Activated CD4-positive, alpha-beta T cell treated with anti-CD3 and anti-CD28 coated beads, Interleukin-2, amount 10 ng/mL, durations not matched to agents 24 days and 14 days (primary cell): Measurements from ENCODE around the gene AGBL4. TPM values are rescaled to one million over a fixed set of nuclear protein-coding genes. Genes with fewer than 3 reads are reported as not detected.

Experiments
- DNase-seq: peaks from one replicate; pipeline ENCODE4 v3.0.0; 2022
- H3K27ac Mint-ChIP-seq: one replicate; pipeline ENCODE4 v1.8.0; 2022; ENCODE audit warnings: mild to moderate bottlenecking, mixed read lengths
- H3K27me3 Mint-ChIP-seq: one replicate; pipeline ENCODE4 v1.8.0; 2022; ENCODE audit warnings: mixed read lengths
- H3K36me3 Mint-ChIP-seq: one replicate; pipeline ENCODE4 v1.8.0; 2022; ENCODE audit warnings: low read depth, mild to moderate bottlenecking, mixed read lengths
- H3K4me1 Mint-ChIP-seq: one replicate; pipeline ENCODE4 v1.8.0; 2021; ENCODE audit warnings: mixed read lengths
- H3K4me3 Mint-ChIP-seq: one replicate; pipeline ENCODE4 v1.8.0; 2022; ENCODE audit warnings: mild to moderate bottlenecking, moderate library complexity, mixed read lengths
- H3K9me3 Mint-ChIP-seq: one replicate; pipeline ENCODE4 v1.8.0; 2021; ENCODE audit warnings: mixed read lengths
- intact Hi-C: fragments of 100-400 bp; cut with micrococcal nuclease; formaldehyde crosslinking; loops from one replicate; pipeline ENCODE4 v1.15.1; 2023
- total RNA-seq: library from RNA; stranded (reverse); gene quantifications from 2 replicates; pipeline ENCODE4 v1.2.3, GENCODE V29; 2022

AGBL4 gene
- total RNA-seq, 1 donor from 2014 or later = not detected

- H3K36me3 Mint-ChIP-seq = no peaks in the 10 kb centered on the region
- H3K4me1 Mint-ChIP-seq = no peaks in the 10 kb centered on the region
- intact Hi-C loops = no loop called here
- H3K4me3 Mint-ChIP-seq = no peak overlapping the region
- DNase-seq = no peak
- no peaks in the 10 kb centered on the region for H3K27me3 Mint-ChIP-seq
- H3K9me3 Mint-ChIP-seq = no peaks in the 10 kb centered on the region
- no peak overlapping the region for H3K27ac Mint-ChIP-seq
Observed at GRCh38 chr1:48889615-48890014, 1134.1 kb downstream of the AGBL4 start.

DNA sequence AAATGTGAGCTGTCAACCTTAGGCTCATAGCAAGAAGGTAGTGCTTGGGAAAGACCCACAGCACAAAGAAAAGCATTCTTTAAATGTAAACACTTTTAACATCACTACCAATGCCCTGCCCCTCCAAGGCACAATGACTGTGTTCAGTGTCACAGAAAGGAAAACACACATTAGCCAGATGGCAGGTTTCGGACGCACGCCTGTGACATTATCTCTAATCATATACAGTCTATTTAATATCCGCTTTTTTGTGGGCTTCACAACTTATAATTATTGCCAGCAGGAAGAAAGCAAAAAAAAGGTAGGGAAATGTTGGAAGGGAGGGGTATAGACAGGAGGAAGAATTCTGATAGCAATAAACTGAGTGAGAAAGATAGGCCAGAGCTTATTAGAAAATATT is 1134.7 kb downstream of the AGBL4 start:
- Mint-ChIP-seq H3K27me3 (no peaks in the 10 kb centered on the region), H3K4me3 (no peak overlapping the region), H3K36me3 (no peaks in the 10 kb centered on the region), H3K9me3 (no peaks in the 10 kb centered on the region), H3K4me1 (no peaks in the 10 kb centered on the region), H3K27ac (no peak overlapping the region)
- intact Hi-C loops = no loop called here
- DNase-seq = no peak

- no peak overlapping the region for H3K27ac Mint-ChIP-seq
- H3K4me1 Mint-ChIP-seq = no peaks in the 10 kb centered on the region
- DNase-seq = no peak
- H3K9me3 Mint-ChIP-seq = no peaks in the 10 kb centered on the region
- intact Hi-C loops = no loop called here
- H3K36me3 Mint-ChIP-seq = no peaks in the 10 kb centered on the region
- H3K27me3 Mint-ChIP-seq = no peaks in the 10 kb centered on the region
- H3K4me3 Mint-ChIP-seq = no peak overlapping the region
Observed at GRCh38 chr1:48887796-48888195, 1136.0 kb downstream of the AGBL4 start.

- no peak overlapping the region for H3K27ac Mint-ChIP-seq
- H3K27me3 Mint-ChIP-seq = peaks cover 3% of the 10 kb centered on the region
- intact Hi-C loops = no loop called here
- peak; percentile 34 for DNase-seq
- no peak overlapping the region for H3K4me3 Mint-ChIP-seq
- H3K36me3 Mint-ChIP-seq = no peaks in the 10 kb centered on the region
- H3K9me3 Mint-ChIP-seq = no peaks in the 10 kb centered on the region
- no peaks in the 10 kb centered on the region for H3K4me1 Mint-ChIP-seq
Observed at GRCh38 chr1:48882020-48882419, 1141.7 kb downstream of the AGBL4 start.

- Mint-ChIP-seq H3K36me3 (no peaks in the 10 kb centered on the region), H3K4me3 (no peak overlapping the region), H3K27ac (no peak overlapping the region), H3K27me3 (peaks cover 8% of the 10 kb centered on the region), H3K4me1 (no peaks in the 10 kb centered on the region), H3K9me3 (no peaks in the 10 kb centered on the region)
- peak; percentile 18 for DNase-seq
- intact Hi-C loops = no loop called here
Observed at GRCh38 chr1:48878191-48878940, 1145.4 kb downstream of the AGBL4 start.

GRCh38 chr1:48876330-48876785 is 1147.4 kb downstream of the AGBL4 start:
- peak; percentile 43 for DNase-seq
- Mint-ChIP-seq H3K36me3 (no peaks in the 10 kb centered on the region), H3K9me3 (no peaks in the 10 kb centered on the region), H3K27me3 (peaks cover 6% of the 10 kb centered on the region), H3K27ac (no peak overlapping the region), H3K4me1 (no peaks in the 10 kb centered on the region), H3K4me3 (no peak overlapping the region)
- intact Hi-C loops = no loop called here

DNA sequence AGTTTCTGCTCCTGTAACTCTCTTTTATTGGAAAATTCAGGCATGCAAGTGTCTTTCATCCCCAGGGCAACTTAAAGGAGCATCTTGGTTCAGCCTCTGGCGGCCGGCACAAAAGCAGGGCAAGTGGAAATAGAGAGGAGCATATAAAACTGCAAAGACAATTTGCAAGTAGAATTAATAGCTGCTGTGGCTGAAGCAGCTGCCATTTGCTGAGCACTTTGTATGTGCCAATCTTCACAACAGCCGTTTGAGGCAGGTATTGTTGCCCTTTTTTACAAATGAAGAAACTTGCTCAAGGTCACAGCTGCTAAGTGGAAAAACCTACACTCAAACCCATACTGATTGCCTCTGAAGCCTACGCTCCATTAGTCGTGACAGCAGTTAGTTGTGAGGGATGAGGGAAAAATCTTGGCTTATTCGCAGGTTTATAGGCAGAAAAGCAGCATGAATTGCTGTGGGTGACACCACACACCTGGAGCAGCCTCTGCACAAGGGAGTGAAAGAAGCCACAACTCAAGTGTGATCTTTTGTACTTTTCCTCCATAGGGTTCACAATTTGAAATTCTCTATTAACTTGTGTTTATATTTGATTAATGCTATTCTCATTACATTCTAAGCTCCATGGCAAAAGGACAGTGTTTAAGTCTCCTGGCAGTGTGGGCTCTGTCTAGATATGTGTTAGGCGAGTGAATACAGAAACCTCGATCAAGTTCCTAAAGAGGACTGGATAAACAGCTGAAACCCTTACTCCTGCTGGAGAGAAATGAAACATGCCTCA is 1148.0 kb downstream of the AGBL4 start:
- Mint-ChIP-seq H3K27me3 (peaks cover 6% of the 10 kb centered on the region), H3K36me3 (no peaks in the 10 kb centered on the region), H3K4me3 (no peak overlapping the region), H3K4me1 (no peaks in the 10 kb centered on the region), H3K9me3 (no peaks in the 10 kb centered on the region), H3K27ac (no peak overlapping the region)
- intact Hi-C loops = no loop called here
- no peak for DNase-seq

GRCh38 chr1:48873944-48874343 is 1149.8 kb downstream of the AGBL4 start:
- Mint-ChIP-seq H3K27me3 (peaks cover 6% of the 10 kb centered on the region), H3K9me3 (no peaks in the 10 kb centered on the region), H3K27ac (no peak overlapping the region), H3K36me3 (no peaks in the 10 kb centered on the region), H3K4me1 (no peaks in the 10 kb centered on the region), H3K4me3 (no peak overlapping the region)
- intact Hi-C loops = no loop called here
- no peak for DNase-seq

DNA sequence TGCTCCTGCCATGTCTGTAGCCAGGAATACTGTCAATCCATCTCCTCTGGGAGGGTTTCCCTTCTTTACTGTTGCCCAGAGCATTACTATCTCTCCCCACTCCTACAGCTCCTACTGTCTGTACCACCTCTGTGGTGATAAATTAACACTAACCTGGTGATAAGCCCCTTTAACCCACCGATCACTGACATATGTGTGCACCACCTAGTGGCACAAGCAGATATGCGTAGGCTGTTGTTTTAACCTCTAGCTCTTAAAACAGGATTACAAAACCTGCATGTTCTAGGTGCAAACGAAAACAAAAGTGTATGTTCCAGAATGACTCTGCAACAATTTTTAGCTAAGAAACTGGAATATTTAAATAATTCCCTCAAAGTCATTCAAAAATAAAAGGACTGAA is 1153.2 kb downstream of the AGBL4 start:
- intact Hi-C loops = no loop called here
- no peaks in the 10 kb centered on the region for H3K9me3 Mint-ChIP-seq
- no peak overlapping the region for H3K4me3 Mint-ChIP-seq
- H3K36me3 Mint-ChIP-seq = no peaks in the 10 kb centered on the region
- DNase-seq = no peak
- peaks cover 2% of the 10 kb centered on the region for H3K27me3 Mint-ChIP-seq
- H3K4me1 Mint-ChIP-seq = no peaks in the 10 kb centered on the region
- no peak overlapping the region for H3K27ac Mint-ChIP-seq

DNA sequence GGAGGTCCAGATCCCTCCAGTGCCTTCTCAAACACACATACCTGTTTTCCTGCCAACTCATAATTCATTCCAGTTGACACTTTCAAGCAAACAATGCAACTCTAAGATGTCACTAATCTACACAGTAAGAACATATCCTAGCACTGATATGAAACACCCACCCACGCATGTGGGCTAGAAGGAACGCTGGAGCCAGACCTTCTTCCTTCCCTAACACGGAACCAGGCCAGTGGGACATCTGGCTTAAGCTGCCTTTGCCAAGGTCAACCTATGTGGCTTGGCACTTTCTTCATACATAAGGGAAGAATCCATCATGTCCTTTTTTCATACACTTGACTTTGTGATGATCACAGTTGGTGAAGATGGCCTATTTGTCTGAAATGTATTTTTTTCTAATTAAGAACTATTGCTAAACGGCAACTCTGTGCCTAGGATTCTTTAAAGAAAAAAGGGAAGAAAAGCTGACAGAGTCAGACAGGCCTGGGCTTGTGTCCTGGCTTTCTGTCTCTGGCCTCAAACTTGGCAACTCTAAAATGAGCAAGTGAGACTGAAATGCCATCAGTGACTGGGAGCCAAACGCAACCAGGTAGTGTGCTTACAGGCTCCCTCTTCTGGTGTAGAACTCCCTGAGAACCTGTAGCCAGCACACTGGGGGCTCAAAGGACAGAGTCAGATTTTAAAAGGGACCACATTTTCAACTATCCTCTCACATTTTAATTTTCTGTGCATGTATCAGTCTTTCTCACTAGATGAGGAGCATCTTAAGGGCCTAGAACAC is 1154.4 kb downstream of the AGBL4 start:
- Mint-ChIP-seq H3K9me3 (no peaks in the 10 kb centered on the region), H3K27ac (no peak overlapping the region), H3K27me3 (no peaks in the 10 kb centered on the region), H3K4me1 (no peaks in the 10 kb centered on the region), H3K4me3 (no peak overlapping the region), H3K36me3 (no peaks in the 10 kb centered on the region)
- intact Hi-C loops = no loop called here
- no peak for DNase-seq

GRCh38 chr1:48864913-48865312 is 1158.8 kb downstream of the AGBL4 start:
- intact Hi-C loops = no loop called here
- Mint-ChIP-seq H3K4me1 (no peaks in the 10 kb centered on the region), H3K27me3 (no peaks in the 10 kb centered on the region), H3K36me3 (no peaks in the 10 kb centered on the region), H3K27ac (no peak overlapping the region), H3K4me3 (no peak overlapping the region), H3K9me3 (no peaks in the 10 kb centered on the region)
- peak; percentile 15 for DNase-seq

- H3K27ac Mint-ChIP-seq = no peak overlapping the region
- H3K27me3 Mint-ChIP-seq = no peaks in the 10 kb centered on the region
- no peaks in the 10 kb centered on the region for H3K9me3 Mint-ChIP-seq
- no peak overlapping the region for H3K4me3 Mint-ChIP-seq
- intact Hi-C loops = no loop called here
- no peak for DNase-seq
- no peaks in the 10 kb centered on the region for H3K36me3 Mint-ChIP-seq
- H3K4me1 Mint-ChIP-seq = no peaks in the 10 kb centered on the region
Observed at GRCh38 chr1:48859456-48859855, 1164.3 kb downstream of the AGBL4 start.

- H3K27ac Mint-ChIP-seq = no peak overlapping the region
Observed at GRCh38 chr1:48858200-48858920, 1165.4 kb downstream of the AGBL4 start.

More at GRCh38 chr1:48858200-48858920, 1165.4 kb downstream of the AGBL4 start:
- Mint-ChIP-seq H3K27me3 (no peaks in the 10 kb centered on the region), H3K36me3 (no peaks in the 10 kb centered on the region), H3K9me3 (no peaks in the 10 kb centered on the region), H3K4me1 (no peaks in the 10 kb centered on the region), H3K4me3 (no peak overlapping the region)
- no peak for DNase-seq
- intact Hi-C loops = no loop called here
